Fibroblast of villous mesenchyme (primary cell): ENCODE measurements around the gene MCRIP1. TPM values are rescaled to one million over a fixed set of nuclear protein-coding genes. Genes with fewer than 3 reads are reported as not detected.

Experiments
- DNase-seq: peaks from one replicate; pipeline ENCODE4 v3.0.0-alpha.2; 2010; ENCODE audit warnings: low read depth
- H3K4me3 ChIP-seq: 2 replicates; pipeline ENCODE4 v1.5.1; 2011; ENCODE audit warnings: low read depth, mild to moderate bottlenecking, low read length
- CTCF ChIP-seq: IDR thresholded peaks from 2 replicates; pipeline ENCODE4 v1.5.1; 2012; ENCODE audit warnings: low read depth, mild to moderate bottlenecking, low read length; ENCODE audit not compliant: insufficient read depth
- total RNA-seq: library from RNA; depleted of rRNA; stranded (reverse); fragments of >200 nt; gene quantifications from 2 replicates; pipeline ENCODE4 v1.2.3, GENCODE V29; 2012

The MCRIP1 gene
- total RNA-seq, 1 donor = 55.7 TPM

- TF ChIP-seq CTCF = no peak
- no peak for DNase-seq
- peak within 1 kb of the TSS; percentile 75 for H3K4me3 ChIP-seq
Measured at GRCh38 chr17:81859906-81860755, 27.0 kb upstream of the MCRIP1 start, which contains the start of gene P4HB. Gene P4HB (minus strand): TSS chr17:81860535. CDS start chr17:81860471, 64 bp downstream.

- DNase-seq = peak; percentile 82
- peak overlapping the region; percentile 71 for H3K4me3 ChIP-seq
- no peak for TF ChIP-seq CTCF
Measured at GRCh38 chr17:81858967-81859905, 26.1 kb upstream of the MCRIP1 start.

- no peak for TF ChIP-seq CTCF
- peak overlapping the region; percentile 71 for H3K4me3 ChIP-seq
- DNase-seq = no peak
Measured at GRCh38 chr17:81858170-81858966, 25.3 kb upstream of the MCRIP1 start.

- no peak for DNase-seq
- no peak overlapping the region for H3K4me3 ChIP-seq
- TF ChIP-seq CTCF = no peak
Measured at GRCh38 chr17:81854974-81855774, 22.1 kb upstream of the MCRIP1 start.

GRCh38 chr17:81852237-81852636 is 19.1 kb upstream of the MCRIP1 start:
- no peak for DNase-seq
- no peak overlapping the region for H3K4me3 ChIP-seq
- no peak for TF ChIP-seq CTCF

- no peak overlapping the region for H3K4me3 ChIP-seq
- no peak for TF ChIP-seq CTCF
- DNase-seq = no peak
Measured at GRCh38 chr17:81851423-81851822, 18.3 kb upstream of the MCRIP1 start.
